ENCODE results near the gene ATE1. TPM values are rescaled to one million over a fixed set of nuclear protein-coding genes. Genes with fewer than 3 reads are reported as not detected.

Gene ATE1
- total and polyA plus RNA-seq, 2 donors (not counting 1 experiment from before 2014, with no cell fraction given), result 8.2 to 32.0 TPM

- no peak overlapping the region for H3K4me2 ChIP-seq (replicated peaks; ENCODE audit: low read depth, low read length, poor library complexity, severe bottlenecking)
- H2AFZ ChIP-seq (ENCODE audit: insufficient read depth, low read depth, low read length, poor library complexity, severe bottlenecking), result no peak overlapping the region
- no peaks in the 10 kb centered on the region for H3K4me1 Mint-ChIP-seq
- no peaks in the 10 kb centered on the region for H3K27me3 Mint-ChIP-seq
- H3K27ac ChIP-seq (ENCODE audit: low read length in 2 of 2), result no peak overlapping the region
- TF ChIP-seq EZH2 (IDR thresholded peaks at IDR 0.05; ENCODE audit: borderline replicate concordance, insufficient read depth, low read depth, low read length, poor library complexity, severe bottlenecking) (no peak), CTCF (IDR thresholded peaks at IDR 0.05) (no peak)
- ChIA-PET POLR2A (no interaction called here), CTCF (no interaction called here)
- no peaks in the 10 kb centered on the region for H3K36me3 ChIP-seq (replicated peaks in 1 of 2; ENCODE audit: control extremely low read depth in 1 of 2, control insufficient read depth in 1 of 2, extremely low read depth in 1 of 2, insufficient read depth in 2 of 2, low read length in 1 of 2)
- H3K27ac Mint-ChIP-seq, result no peak overlapping the region
- intact Hi-C loops (cut with micrococcal nuclease), result no loop called here
- H3K9me3 Mint-ChIP-seq (ENCODE audit: insufficient read depth), result no peaks in the 10 kb centered on the region
- DNase-seq (no peak), ATAC-seq (ENCODE audit: low read depth) (no peak)
- H4K20me1 ChIP-seq (ENCODE audit: control insufficient read depth, insufficient read depth, low read length, poor library complexity, severe bottlenecking), result no peaks in the 10 kb centered on the region
- no peak overlapping the region for H3K9ac ChIP-seq (ENCODE audit: low read length)
- no peak overlapping the region for H3K4me3 ChIP-seq (ENCODE audit: control extremely low read depth in 1 of 5, extremely low read depth in 1 of 5, insufficient read depth in 1 of 5, low read depth in 2 of 5, low read length in 4 of 5)
- H3K4me1 ChIP-seq (ENCODE audit: control insufficient read depth in 2 of 2, insufficient read depth in 2 of 2, low read length in 2 of 2), result no peaks in the 10 kb centered on the region
- WGBS (ENCODE audit: insufficient coverage), result no CpG with 5 or more reads among the region's 3 CpGs
- H3K4me3 Mint-ChIP-seq, result no peak overlapping the region
- no peaks in the 10 kb centered on the region for H3K9me3 ChIP-seq (ENCODE audit: control extremely low read depth in 1 of 3, control insufficient read depth in 2 of 3, insufficient read depth in 1 of 3, low read length in 2 of 3)
- no peaks in the 10 kb centered on the region for H3K79me2 ChIP-seq (ENCODE audit: control insufficient read depth, insufficient read depth, low read length)
- no peaks in the 10 kb centered on the region for H3K27me3 ChIP-seq (replicated peaks in 1 of 4; ENCODE audit: control extremely low read depth in 1 of 4, control insufficient read depth in 3 of 4, insufficient read depth in 4 of 4, low read length in 3 of 4)
Observed at GRCh38 chr10:121800146-121800545, 127.7 kb downstream of the ATE1 start.

GRCh38 chr10:121797490-121797889, 130.3 kb downstream of the ATE1 start:
- ChIA-PET CTCF (no interaction called here), POLR2A (no interaction called here)
- H3K79me2 ChIP-seq (ENCODE audit: control insufficient read depth, insufficient read depth, low read length), result no peaks in the 10 kb centered on the region
- Mint-ChIP-seq H3K9me3 (ENCODE audit: insufficient read depth) (no peaks in the 10 kb centered on the region), H3K27me3 (no peaks in the 10 kb centered on the region), H3K4me3 (no peak overlapping the region), H3K4me1 (no peaks in the 10 kb centered on the region), H3K27ac (no peak overlapping the region)
- intact Hi-C loops (cut with micrococcal nuclease), result no loop called here
- no peak for ATAC-seq (ENCODE audit: low read depth)
- H3K27ac ChIP-seq (ENCODE audit: low read length in 2 of 2), result no peak overlapping the region
- no peak overlapping the region for H3K4me2 ChIP-seq (replicated peaks; ENCODE audit: low read depth, low read length, poor library complexity, severe bottlenecking)
- TF ChIP-seq EZH2 (IDR thresholded peaks at IDR 0.05; ENCODE audit: borderline replicate concordance, insufficient read depth, low read depth, low read length, poor library complexity, severe bottlenecking) (no peak), CTCF (IDR thresholded peaks at IDR 0.05) (no peak)
- no peaks in the 10 kb centered on the region for H3K4me1 ChIP-seq (ENCODE audit: control insufficient read depth in 2 of 2, insufficient read depth in 2 of 2, low read length in 2 of 2)
- WGBS (ENCODE audit: insufficient coverage), result 72% methylated on average over 6 of the region's 8 CpGs
- no peaks in the 10 kb centered on the region for H3K9me3 ChIP-seq (ENCODE audit: control extremely low read depth in 1 of 3, control insufficient read depth in 2 of 3, insufficient read depth in 1 of 3, low read length in 2 of 3)
- H2AFZ ChIP-seq (ENCODE audit: insufficient read depth, low read depth, low read length, poor library complexity, severe bottlenecking), result no peak overlapping the region
- H4K20me1 ChIP-seq (ENCODE audit: control insufficient read depth, insufficient read depth, low read length, poor library complexity, severe bottlenecking), result no peaks in the 10 kb centered on the region
- no peaks in the 10 kb centered on the region for H3K36me3 ChIP-seq (replicated peaks in 1 of 2; ENCODE audit: control extremely low read depth in 1 of 2, control insufficient read depth in 1 of 2, extremely low read depth in 1 of 2, insufficient read depth in 2 of 2, low read length in 1 of 2)
- H3K9ac ChIP-seq (ENCODE audit: low read length), result no peak overlapping the region
- H3K4me3 ChIP-seq (ENCODE audit: control extremely low read depth in 1 of 5, extremely low read depth in 1 of 5, insufficient read depth in 1 of 5, low read depth in 2 of 5, low read length in 4 of 5), result no peak overlapping the region
- H3K27me3 ChIP-seq (replicated peaks in 1 of 4; ENCODE audit: control extremely low read depth in 1 of 4, control insufficient read depth in 3 of 4, insufficient read depth in 4 of 4, low read length in 3 of 4), result no peaks in the 10 kb centered on the region
- no peak for DNase-seq

Data from B cell (primary cell).